ENCODE results near the gene MDGA2. TPM values are rescaled to one million over a fixed set of nuclear protein-coding genes. Genes with fewer than 3 reads are reported as not detected.

MDGA2 gene
- total and polyA plus RNA-seq, 2 of the 4 experiments (the other 2 are of a cell fraction), result 0.02 TPM; not detected in 1

- Histone ChIP-seq H3K14ac (replicated peaks; ENCODE audit: low read depth, low read length) (no peak overlapping the region), H2BK120ac (ENCODE audit: low read depth, low read length) (no peak overlapping the region), H4K20me1 (ENCODE audit: insufficient read depth, low read length) (no peaks in the 10 kb centered on the region), H3K27ac (ENCODE audit: insufficient read depth, low read length) (no peak overlapping the region), H3K79me1 (ENCODE audit: low read depth in 1 of 2, low read length in 2 of 2) (no peaks in the 10 kb centered on the region), H2BK20ac (ENCODE audit: low read depth, low read length) (no peak overlapping the region), H2BK5ac (ENCODE audit: low read depth, low read length, poor library complexity, severe bottlenecking) (no peak overlapping the region), H3K9ac (ENCODE audit: low read depth, low read length) (no peak overlapping the region), H3K18ac (ENCODE audit: low read depth, low read length) (no peak overlapping the region), H2AK9ac (replicated peaks; ENCODE audit: low read depth, low read length, poor library complexity) (no peak overlapping the region), H3K9me1 (ENCODE audit: insufficient read depth, low read length) (no peaks in the 10 kb centered on the region), H4K5ac (ENCODE audit: low read depth, low read length) (no peak overlapping the region), H3K27me3 (ENCODE audit: control insufficient read depth, insufficient read depth, low read length) (no peaks in the 10 kb centered on the region), H3K4ac (ENCODE audit: low read depth, low read length) (no peak overlapping the region), H3K4me2 (ENCODE audit: low read depth, low read length) (no peak overlapping the region), H2AFZ (replicated peaks; ENCODE audit: low read length, poor library complexity) (no peak overlapping the region), H3K4me1 (ENCODE audit: control insufficient read depth, insufficient read depth, low read length) (no peaks in the 10 kb centered on the region), H2BK15ac (ENCODE audit: low read depth, low read length) (no peak overlapping the region), H3K4me3 (ENCODE audit: insufficient read depth, low read depth, low read length) (no peak overlapping the region), H3K56ac (ENCODE audit: extremely low read depth, insufficient read depth, low read length) (no peak overlapping the region), H3K23ac (ENCODE audit: low read depth, low read length) (no peak overlapping the region), H3K36me3 (ENCODE audit: control insufficient read depth, insufficient read depth, low read length) (no peaks in the 10 kb centered on the region), H2AK5ac (ENCODE audit: low read depth, low read length) (no peak overlapping the region), H4K91ac (ENCODE audit: insufficient read depth, low read depth, low read length) (no peak overlapping the region), H3K9me3 (ENCODE audit: control insufficient read depth, insufficient read depth, low read length) (no peaks in the 10 kb centered on the region), H4K8ac (ENCODE audit: low read depth in 2 of 2, low read length in 2 of 2) (no peak overlapping the region)
- ATAC-seq (ENCODE audit: low read depth) (no peak), DNase-seq (no peak)
- ChIA-PET CTCF (no interaction called here), POLR2A (ENCODE audit: unreplicated experiment) (no interaction called here)
- TF ChIP-seq RFX5 (IDR thresholded peaks at IDR 0.05; ENCODE audit: low read depth, low read length), result no peak
- TF ChIP-seq SMC3 (IDR thresholded peaks at IDR 0.05; ENCODE audit: low read depth, low read length), result no peak
- no peak for TF ChIP-seq MAZ (IDR thresholded peaks at IDR 0.05; ENCODE audit: borderline replicate concordance, low read depth, low read length)
- TF ChIP-seq RCOR1 (IDR thresholded peaks at IDR 0.05; ENCODE audit: insufficient replicate concordance, low read length), result no peak
- no peak for TF ChIP-seq NFE2L2 (IDR thresholded peaks at IDR 0.05; ENCODE audit: low read depth, low read length)
- no peak for TF ChIP-seq BHLHE40 (IDR thresholded peaks at IDR 0.05; ENCODE audit: low read depth, low read length)
- TF ChIP-seq POLR2A (IDR thresholded peaks at IDR 0.05; ENCODE audit: low read depth, low read length), result no peak
- no peak for TF ChIP-seq MXI1 (IDR thresholded peaks at IDR 0.05; ENCODE audit: borderline replicate concordance, low read depth, low read length)
- TF ChIP-seq CHD1 (IDR thresholded peaks at IDR 0.05; ENCODE audit: low read depth, low read length), result no peak
- TF ChIP-seq, protein P1, sequence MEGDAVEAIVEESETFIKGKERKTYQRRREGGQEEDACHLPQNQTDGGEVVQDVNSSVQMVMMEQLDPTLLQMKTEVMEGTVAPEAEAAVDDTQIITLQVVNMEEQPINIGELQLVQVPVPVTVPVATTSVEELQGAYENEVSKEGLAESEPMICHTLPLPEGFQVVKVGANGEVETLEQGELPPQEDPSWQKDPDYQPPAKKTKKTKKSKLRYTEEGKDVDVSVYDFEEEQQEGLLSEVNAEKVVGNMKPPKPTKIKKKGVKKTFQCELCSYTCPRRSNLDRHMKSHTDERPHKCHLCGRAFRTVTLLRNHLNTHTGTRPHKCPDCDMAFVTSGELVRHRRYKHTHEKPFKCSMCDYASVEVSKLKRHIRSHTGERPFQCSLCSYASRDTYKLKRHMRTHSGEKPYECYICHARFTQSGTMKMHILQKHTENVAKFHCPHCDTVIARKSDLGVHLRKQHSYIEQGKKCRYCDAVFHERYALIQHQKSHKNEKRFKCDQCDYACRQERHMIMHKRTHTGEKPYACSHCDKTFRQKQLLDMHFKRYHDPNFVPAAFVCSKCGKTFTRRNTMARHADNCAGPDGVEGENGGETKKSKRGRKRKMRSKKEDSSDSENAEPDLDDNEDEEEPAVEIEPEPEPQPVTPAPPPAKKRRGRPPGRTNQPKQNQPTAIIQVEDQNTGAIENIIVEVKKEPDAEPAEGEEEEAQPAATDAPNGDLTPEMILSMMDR (conservative IDR thresholded peaks at IDR 0.05; ENCODE audit: low read depth, low read length), result no peak
- no peak for TF ChIP-seq RAD21 (IDR thresholded peaks at IDR 0.05; ENCODE audit: low read length)
- TF ChIP-seq MAFK (IDR thresholded peaks at IDR 0.05; ENCODE audit: low read depth, low read length), result no peak
- dilution Hi-C loops (cut with HindIII; ENCODE audit: low sequenced_read_pairs, unreplicated experiment) (no loop called here), intact Hi-C loops (cut with micrococcal nuclease) (no loop called here), in situ Hi-C loops (cut with MboI; ENCODE audit: low sequenced_read_pairs) (no loop called here)
- BruUV-seq (replicated peaks), result no TSS peak
Observed at GRCh38 chr14:47332106-47332505, 343.3 kb downstream of the MDGA2 start.

Data from IMR-90 (cell line).